ENCODE results near the gene WDR33. TPM values are rescaled to one million over a fixed set of nuclear protein-coding genes. Genes with fewer than 3 reads are reported as not detected.
"Not testable (repeated sequence)": the region's sequence is repeated elsewhere in the genome, so short reads cannot be mapped to it uniquely, and the experiment has no call there.

WDR33 gene
- polyA plus RNA-seq, 2 donors: 10.6 to 12.2 TPM

- Histone ChIP-seq H3K27ac (ENCODE audit: low read depth in 2 of 2, low read length in 1 of 2) (no peak overlapping the region), H3K27me3 (ENCODE audit: control insufficient read depth in 1 of 2, insufficient read depth in 2 of 2, low read length in 2 of 2) (no peaks in the 10 kb centered on the region), H3K9me3 (ENCODE audit: control insufficient read depth in 2 of 2, insufficient read depth in 1 of 2, low read depth in 1 of 2, low read length in 1 of 2) (no peaks in the 10 kb centered on the region), H3K4me1 (ENCODE audit: control insufficient read depth in 2 of 2, insufficient read depth in 2 of 2, low read length in 1 of 2) (no peaks in the 10 kb centered on the region), H3K4me3 (ENCODE audit: low read depth in 1 of 2, low read length in 2 of 2) (no peak overlapping the region), H3K36me3 (ENCODE audit: control insufficient read depth in 2 of 2, insufficient read depth in 2 of 2, low read length in 1 of 2) (peaks cover under 1% of the 10 kb centered on the region in 2 donors)
- whole genome bisulfite sequencing, 2 donors: 76 to 84% methylated on average over 20 of the region's 20 CpGs
Measured at GRCh38 chr2:127841466-127842178, 30.7 kb upstream of the WDR33 start.

- H3K4me1 ChIP-seq (ENCODE audit: control insufficient read depth in 2 of 2, insufficient read depth in 2 of 2, low read length in 1 of 2): no peaks in the 10 kb centered on the region
- WGBS, 2 donors: 86 to 92% methylated on average over 4 of the region's 4 CpGs
- no peak overlapping the region for H3K27ac ChIP-seq (ENCODE audit: low read depth in 2 of 2, low read length in 1 of 2)
Measured at GRCh38 chr2:127840893-127841292, 29.9 kb upstream of the WDR33 start.

GRCh38 chr2:127834951-127835350 lies 24.0 kb upstream of the WDR33 start:
- 46 to 77% methylated on average over 3 of the region's 3 CpGs for WGBS, 2 donors
- Histone ChIP-seq H3K36me3 (ENCODE audit: control insufficient read depth in 2 of 2, insufficient read depth in 2 of 2, low read length in 1 of 2) (no peaks in the 10 kb centered on the region), H3K4me3 (ENCODE audit: low read depth in 1 of 2, low read length in 2 of 2) (no peak overlapping the region)

More at GRCh38 chr2:127840893-127841292, 29.9 kb upstream of the WDR33 start:
- H3K9me3 ChIP-seq (ENCODE audit: control insufficient read depth in 2 of 2, insufficient read depth in 1 of 2, low read depth in 1 of 2, low read length in 1 of 2): no peaks in the 10 kb centered on the region
- no peak overlapping the region for H3K4me3 ChIP-seq (ENCODE audit: low read depth in 1 of 2, low read length in 2 of 2)
- H3K27me3 ChIP-seq (ENCODE audit: control insufficient read depth in 1 of 2, insufficient read depth in 2 of 2, low read length in 2 of 2): no peaks in the 10 kb centered on the region
- H3K36me3 ChIP-seq (ENCODE audit: control insufficient read depth in 2 of 2, insufficient read depth in 2 of 2, low read length in 1 of 2): no peaks in the 10 kb centered on the region

GRCh38 chr2:127829845-127830246 lies 18.9 kb upstream of the WDR33 start:
- Histone ChIP-seq H3K4me1 (ENCODE audit: control insufficient read depth in 2 of 2, insufficient read depth in 2 of 2, low read length in 1 of 2) (no peaks in the 10 kb centered on the region), H3K27me3 (ENCODE audit: control insufficient read depth in 1 of 2, insufficient read depth in 2 of 2, low read length in 2 of 2) (no peaks in the 10 kb centered on the region), H3K4me3 (ENCODE audit: low read depth in 1 of 2, low read length in 2 of 2) (no peak overlapping the region), H3K36me3 (ENCODE audit: control insufficient read depth in 2 of 2, insufficient read depth in 2 of 2, low read length in 1 of 2) (no peaks in the 10 kb centered on the region), H3K9me3 (ENCODE audit: control insufficient read depth in 2 of 2, insufficient read depth in 1 of 2, low read depth in 1 of 2, low read length in 1 of 2) (no peaks in the 10 kb centered on the region), H3K27ac (ENCODE audit: low read depth in 2 of 2, low read length in 1 of 2) (no peak overlapping the region)
- 58 to 63% methylated on average over 5 of the region's 5 CpGs for WGBS, 2 donors

More at GRCh38 chr2:127834951-127835350, 24.0 kb upstream of the WDR33 start:
- Histone ChIP-seq H3K4me1 (ENCODE audit: control insufficient read depth in 2 of 2, insufficient read depth in 2 of 2, low read length in 1 of 2) (no peaks in the 10 kb centered on the region), H3K27ac (ENCODE audit: low read depth in 2 of 2, low read length in 1 of 2) (no peak overlapping the region), H3K9me3 (ENCODE audit: control insufficient read depth in 2 of 2, insufficient read depth in 1 of 2, low read depth in 1 of 2, low read length in 1 of 2) (no peaks in the 10 kb centered on the region), H3K27me3 (ENCODE audit: control insufficient read depth in 1 of 2, insufficient read depth in 2 of 2, low read length in 2 of 2) (no peaks in the 10 kb centered on the region)

- not testable (repeated sequence) for H3K4me3 ChIP-seq (ENCODE audit: low read depth in 1 of 2, low read length in 2 of 2); H3K27me3 ChIP-seq (ENCODE audit: control insufficient read depth in 1 of 2, insufficient read depth in 2 of 2, low read length in 2 of 2); H3K9me3 ChIP-seq (ENCODE audit: control insufficient read depth in 2 of 2, insufficient read depth in 1 of 2, low read depth in 1 of 2, low read length in 1 of 2); H3K4me1 ChIP-seq (ENCODE audit: control insufficient read depth in 2 of 2, insufficient read depth in 2 of 2, low read length in 1 of 2); H3K27ac ChIP-seq (ENCODE audit: low read depth in 2 of 2, low read length in 1 of 2); H3K36me3 ChIP-seq (ENCODE audit: control insufficient read depth in 2 of 2, insufficient read depth in 2 of 2, low read length in 1 of 2)
- WGBS, 2 donors: 95 to 96% methylated on average over 2 of the region's 2 CpGs
Measured at GRCh38 chr2:127826708-127827107, 15.7 kb upstream of the WDR33 start.

GRCh38 chr2:127826047-127826446 lies 15.1 kb upstream of the WDR33 start:
- H3K27me3 ChIP-seq (ENCODE audit: control insufficient read depth in 1 of 2, insufficient read depth in 2 of 2, low read length in 2 of 2): no peaks in the 10 kb centered on the region
- H3K4me3 ChIP-seq (ENCODE audit: low read depth in 1 of 2, low read length in 2 of 2): no peak overlapping the region
- no peaks in the 10 kb centered on the region for H3K9me3 ChIP-seq (ENCODE audit: control insufficient read depth in 2 of 2, insufficient read depth in 1 of 2, low read depth in 1 of 2, low read length in 1 of 2)
- no peaks in the 10 kb centered on the region for H3K4me1 ChIP-seq (ENCODE audit: control insufficient read depth in 2 of 2, insufficient read depth in 2 of 2, low read length in 1 of 2)
- WGBS, 2 donors: 81 to 88% methylated on average over 12 of the region's 12 CpGs
- no peak overlapping the region for H3K27ac ChIP-seq (ENCODE audit: low read depth in 2 of 2, low read length in 1 of 2)
- H3K36me3 ChIP-seq (ENCODE audit: control insufficient read depth in 2 of 2, insufficient read depth in 2 of 2, low read length in 1 of 2): no peaks in the 10 kb centered on the region

- H3K27me3 ChIP-seq (ENCODE audit: control insufficient read depth in 1 of 2, insufficient read depth in 2 of 2, low read length in 2 of 2): no peaks in the 10 kb centered on the region
- H3K4me1 ChIP-seq (ENCODE audit: control insufficient read depth in 2 of 2, insufficient read depth in 2 of 2, low read length in 1 of 2): no peaks in the 10 kb centered on the region
- no peak overlapping the region for H3K4me3 ChIP-seq (ENCODE audit: low read depth in 1 of 2, low read length in 2 of 2)
- H3K36me3 ChIP-seq (ENCODE audit: control insufficient read depth in 2 of 2, insufficient read depth in 2 of 2, low read length in 1 of 2): no peaks in the 10 kb centered on the region
- WGBS, 2 donors: 78 to 87% methylated on average over 6 of the region's 6 CpGs
- peaks cover 0 to 13% of the 10 kb centered on the region in 2 donors for H3K9me3 ChIP-seq (ENCODE audit: control insufficient read depth in 2 of 2, insufficient read depth in 1 of 2, low read depth in 1 of 2, low read length in 1 of 2)
- H3K27ac ChIP-seq (ENCODE audit: low read depth in 2 of 2, low read length in 1 of 2): no peak overlapping the region
Measured at GRCh38 chr2:127820080-127820668, 9.2 kb upstream of the WDR33 start.

- 81 to 86% methylated on average over 8 of the region's 8 CpGs for WGBS, 2 donors
- Histone ChIP-seq H3K4me3 (ENCODE audit: low read depth in 1 of 2, low read length in 2 of 2) (no peak overlapping the region), H3K36me3 (ENCODE audit: control insufficient read depth in 2 of 2, insufficient read depth in 2 of 2, low read length in 1 of 2) (no peaks in the 10 kb centered on the region), H3K27ac (ENCODE audit: low read depth in 2 of 2, low read length in 1 of 2) (no peak overlapping the region), H3K27me3 (ENCODE audit: control insufficient read depth in 1 of 2, insufficient read depth in 2 of 2, low read length in 2 of 2) (no peaks in the 10 kb centered on the region), H3K4me1 (ENCODE audit: control insufficient read depth in 2 of 2, insufficient read depth in 2 of 2, low read length in 1 of 2) (no peaks in the 10 kb centered on the region), H3K9me3 (ENCODE audit: control insufficient read depth in 2 of 2, insufficient read depth in 1 of 2, low read depth in 1 of 2, low read length in 1 of 2) (peaks cover 0 to 13% of the 10 kb centered on the region in 2 donors)
Measured at GRCh38 chr2:127818794-127819425, 7.9 kb upstream of the WDR33 start.

GRCh38 chr2:127818241-127818640 lies 7.3 kb upstream of the WDR33 start:
- Histone ChIP-seq H3K9me3 (ENCODE audit: control insufficient read depth in 2 of 2, insufficient read depth in 1 of 2, low read depth in 1 of 2, low read length in 1 of 2) (peaks cover 0 to 13% of the 10 kb centered on the region in 2 donors), H3K27me3 (ENCODE audit: control insufficient read depth in 1 of 2, insufficient read depth in 2 of 2, low read length in 2 of 2) (no peaks in the 10 kb centered on the region), H3K36me3 (ENCODE audit: control insufficient read depth in 2 of 2, insufficient read depth in 2 of 2, low read length in 1 of 2) (no peaks in the 10 kb centered on the region), H3K27ac (ENCODE audit: low read depth in 2 of 2, low read length in 1 of 2) (no peak overlapping the region), H3K4me3 (ENCODE audit: low read depth in 1 of 2, low read length in 2 of 2) (no peak overlapping the region), H3K4me1 (ENCODE audit: control insufficient read depth in 2 of 2, insufficient read depth in 2 of 2, low read length in 1 of 2) (no peaks in the 10 kb centered on the region)
- 63 to 66% methylated on average over 5 of the region's 5 CpGs for WGBS, 2 donors
